Mesenteric fat pad (tissue), 1 donor: ENCODE results near the gene ZFP1. TPM values are rescaled to one million over a fixed set of nuclear protein-coding genes. Genes with fewer than 3 reads are reported as not detected.
"Not testable (repeated sequence)": the region's sequence is repeated elsewhere in the genome, so short reads cannot be mapped to it uniquely, and the experiment has no call there.

Experiments used
- DNase-seq: peaks from one replicate; pipeline ENCODE4 v3.0.0-alpha.2; 2020; ENCODE audit warnings: low spot score
- total RNA-seq: library from RNA; stranded (reverse); fragmentation: NEBNext Ultra II Directional; extraction: Animal tissue kit (Norgen Biotek cat#: 25700); gene quantifications from one replicate; pipeline ENCODE4 v1.2.1, GENCODE V29; 2021
- donor health status: DM: yes; HTN: yes; CAD: no.

Gene ZFP1
- total RNA-seq, 1 donor from 2014 or later, result 6.2 TPM

DNA sequence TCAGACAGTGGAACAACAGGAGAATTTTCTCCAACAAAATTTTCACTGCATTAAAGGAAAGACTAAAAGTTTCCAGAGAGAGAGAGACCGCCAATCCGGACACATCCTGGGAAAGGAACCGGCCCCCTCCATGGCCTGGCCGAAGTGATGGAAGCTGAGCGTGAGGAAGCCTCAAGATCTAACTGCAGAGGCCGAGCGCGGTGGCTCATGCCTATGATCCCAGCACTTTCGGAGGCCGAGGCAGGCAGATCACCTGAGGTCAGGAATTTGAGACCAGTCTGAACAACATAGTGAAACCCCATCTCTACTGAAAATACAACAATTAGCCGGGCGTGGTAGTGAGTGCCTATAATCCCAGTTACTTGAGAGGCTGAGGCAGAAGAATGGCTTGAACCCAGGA is 54.8 kb downstream of the ZFP1 start:
- no peak for DNase-seq

DNA sequence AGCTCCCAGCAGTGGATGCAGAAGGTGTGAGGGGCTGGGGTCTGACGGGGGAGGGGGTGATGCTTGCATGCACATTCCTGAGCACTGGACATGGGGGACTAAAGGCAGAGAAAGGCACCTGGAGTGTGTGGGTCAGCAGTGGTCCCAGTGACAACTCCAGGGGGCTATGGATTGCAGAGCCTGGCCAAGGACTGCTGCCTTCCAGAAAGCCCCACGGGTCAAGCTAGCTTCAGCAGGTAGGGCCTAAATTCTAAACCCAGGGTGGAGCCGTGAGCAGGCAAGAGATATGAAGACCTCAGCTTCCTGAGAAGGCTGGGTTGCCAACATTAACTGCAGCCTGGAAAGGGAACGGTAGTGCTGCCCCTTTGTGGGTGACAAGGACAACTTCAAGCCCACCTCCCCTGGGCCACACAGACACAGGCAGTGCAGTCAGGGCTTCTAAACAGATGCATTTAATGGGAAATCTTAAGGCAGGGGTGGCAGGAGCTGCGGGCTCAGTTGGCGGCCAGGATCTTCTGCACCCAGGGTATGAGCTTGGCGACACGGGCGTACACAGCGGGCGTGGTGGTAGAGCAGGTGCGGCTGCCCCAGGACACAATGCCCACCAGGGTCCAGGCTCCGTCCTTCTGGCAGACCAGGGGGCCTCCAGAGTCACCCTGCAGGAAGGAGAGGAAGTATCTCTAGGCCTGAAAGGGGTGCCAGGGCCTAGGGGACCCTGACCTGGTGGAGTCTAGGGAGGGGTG is 55.5 kb downstream of the ZFP1 start:
- no peak for DNase-seq

DNA sequence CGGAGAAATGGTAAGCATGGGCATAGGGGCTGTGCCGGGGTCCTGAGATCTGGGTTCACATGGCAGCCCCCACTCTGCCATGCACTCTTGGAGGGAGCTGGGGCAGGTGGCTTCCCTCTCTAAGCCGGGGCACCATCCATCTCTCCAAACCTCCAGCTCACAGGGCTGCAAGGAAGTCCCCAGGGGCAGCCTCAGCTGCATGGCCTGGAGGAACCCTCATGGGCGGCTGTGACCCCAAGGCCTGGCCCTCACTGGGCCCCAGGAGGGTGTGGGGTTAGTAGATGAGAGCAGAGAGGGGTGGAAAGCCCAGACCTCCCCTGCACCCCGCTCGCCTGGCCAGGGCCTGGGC is 56.1 kb downstream of the ZFP1 start:
- no peak for DNase-seq

DNA sequence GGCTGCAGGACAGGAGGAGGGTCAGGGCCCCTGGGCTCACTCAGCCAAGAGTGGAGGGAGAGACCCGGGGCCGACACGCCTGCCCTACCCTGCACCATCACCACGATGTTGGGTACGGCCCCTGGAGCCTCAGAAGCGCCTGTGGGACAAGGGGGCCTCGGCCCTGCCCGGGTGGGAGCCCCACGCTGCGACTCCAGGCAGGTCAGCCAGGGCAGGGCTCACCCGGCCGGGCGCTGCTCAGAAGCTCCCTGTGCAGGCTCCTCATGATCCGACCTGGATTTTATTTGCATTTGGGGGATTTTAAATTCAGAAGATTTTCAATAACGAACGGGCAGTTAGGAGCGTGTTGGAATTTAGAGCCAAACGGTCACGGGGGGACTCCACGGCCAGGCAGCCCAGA is 56.6 kb downstream of the ZFP1 start:
- not testable (repeated sequence) for DNase-seq

DNA sequence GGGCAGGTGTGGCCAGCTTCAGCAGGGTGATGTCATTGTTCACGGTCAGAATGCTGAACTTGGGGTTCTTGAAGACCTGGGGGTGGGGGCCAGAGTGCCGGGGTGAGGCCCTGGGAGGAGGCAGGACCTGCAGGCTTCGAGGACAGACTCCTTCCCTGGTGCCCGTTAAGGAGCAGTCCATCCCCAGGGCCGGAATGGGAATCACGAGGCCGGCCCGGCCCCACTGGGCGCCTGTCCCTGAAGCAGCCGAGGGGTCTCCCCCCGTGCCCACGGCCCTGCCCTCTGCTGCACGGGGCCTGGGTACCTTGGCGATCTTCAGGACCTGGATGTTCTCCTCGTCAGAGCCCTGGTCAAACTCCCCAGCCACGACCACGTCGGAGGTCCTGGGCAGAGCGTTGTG is 57.1 kb downstream of the ZFP1 start:
- not testable (repeated sequence) for DNase-seq

DNA sequence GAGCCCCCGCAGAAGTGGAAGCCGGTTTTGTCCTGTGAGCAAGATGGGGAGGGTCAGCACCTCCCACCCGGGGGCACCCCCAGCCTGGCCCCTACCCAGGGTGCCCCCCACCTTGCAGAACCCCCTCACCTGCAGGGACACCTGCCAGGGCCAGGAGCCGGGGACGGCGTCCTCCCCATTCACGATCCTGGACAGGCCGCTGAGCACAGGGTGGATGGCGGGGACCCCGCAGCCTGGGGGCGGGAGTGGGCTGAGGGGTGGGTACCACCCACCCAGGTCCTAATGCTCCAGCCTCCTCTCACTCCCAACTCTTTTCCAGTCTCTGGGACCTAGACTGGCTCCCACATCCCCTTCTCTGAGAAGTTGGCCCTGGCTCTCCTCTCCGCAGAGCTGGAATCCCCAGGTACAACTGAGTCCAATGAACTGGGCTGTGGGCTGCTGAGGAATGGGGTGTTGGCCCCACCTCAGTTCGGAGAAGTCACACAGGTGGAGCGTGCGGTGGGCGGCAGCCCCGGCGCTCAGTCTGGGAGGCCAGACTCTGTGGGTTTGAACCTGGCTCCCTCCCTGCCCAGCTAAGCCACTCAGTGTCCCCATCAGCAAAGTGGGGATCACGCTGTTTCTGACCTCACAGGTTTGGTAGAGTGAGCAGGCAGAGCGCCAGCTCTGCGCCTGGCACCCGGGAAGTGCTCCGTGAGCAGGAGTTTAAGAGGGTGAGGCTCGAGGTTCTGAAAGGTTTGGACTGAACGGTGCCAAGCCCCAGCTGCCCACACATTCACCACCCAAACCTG is 57.8 kb downstream of the ZFP1 start:
- not testable (repeated sequence) for DNase-seq

DNA sequence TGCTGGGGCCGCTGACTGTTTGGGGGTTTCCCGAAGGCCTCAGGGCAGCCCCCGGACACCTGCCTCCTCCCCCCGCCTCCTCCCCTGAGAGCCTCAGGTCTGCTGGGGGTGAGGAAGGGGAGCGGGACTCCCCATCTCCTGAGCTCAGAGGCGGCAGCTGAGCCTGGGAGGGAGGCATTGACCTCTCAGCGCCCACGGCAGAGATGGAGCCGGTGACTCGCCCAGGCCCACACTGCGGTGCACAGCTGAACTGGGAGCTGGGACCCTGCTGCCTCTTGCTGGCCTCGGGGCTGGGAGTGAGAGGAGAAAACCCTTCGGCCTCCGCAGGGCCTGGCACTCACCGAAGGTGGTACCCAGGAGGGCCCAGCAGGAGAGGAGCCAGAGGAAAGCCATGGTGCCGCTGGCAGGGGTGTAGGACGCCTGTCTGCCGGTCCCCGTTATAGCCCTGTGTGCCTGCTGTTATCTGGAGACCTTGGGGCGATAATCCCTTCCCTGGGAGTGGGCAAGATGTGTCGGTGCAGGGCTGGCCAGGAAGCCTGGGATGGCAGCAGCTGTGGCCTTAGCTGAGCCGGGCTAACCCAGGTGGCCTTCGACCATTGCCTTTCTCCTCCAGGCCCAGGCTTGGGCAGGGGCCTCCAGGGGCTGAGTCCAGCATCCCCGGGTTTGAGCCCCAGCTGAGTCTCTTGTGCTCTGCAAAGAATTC is 58.6 kb downstream of the ZFP1 start, which contains the start of gene CTRB2:
Gene CTRB2, minus strand, starts transcription at position 413 of the 703 bp plus-strand sequence. Its CDS starts 20 bp downstream, at position 393.
- DNase-seq, result no peak

DNA sequence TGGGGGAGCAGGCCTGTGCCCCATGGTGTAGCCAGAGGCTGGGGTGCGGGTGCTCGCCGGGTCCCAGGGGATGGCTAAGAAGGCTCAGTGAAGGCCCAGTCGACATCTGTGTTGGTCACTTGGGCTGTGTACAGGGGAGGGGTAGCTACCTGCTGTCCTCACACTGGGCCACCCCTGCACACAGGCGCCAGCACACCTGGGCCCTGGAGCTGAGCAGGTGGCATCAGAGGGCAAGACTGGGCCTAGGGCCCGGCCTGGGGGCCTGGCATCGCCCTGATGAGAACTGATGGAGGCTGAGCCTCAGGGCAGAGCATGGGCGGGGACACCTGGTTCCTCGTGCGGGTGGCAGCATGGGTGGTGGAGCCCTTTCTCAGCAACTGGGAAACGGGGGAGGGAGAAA is 59.5 kb downstream of the ZFP1 start:
- no peak for DNase-seq

DNA sequence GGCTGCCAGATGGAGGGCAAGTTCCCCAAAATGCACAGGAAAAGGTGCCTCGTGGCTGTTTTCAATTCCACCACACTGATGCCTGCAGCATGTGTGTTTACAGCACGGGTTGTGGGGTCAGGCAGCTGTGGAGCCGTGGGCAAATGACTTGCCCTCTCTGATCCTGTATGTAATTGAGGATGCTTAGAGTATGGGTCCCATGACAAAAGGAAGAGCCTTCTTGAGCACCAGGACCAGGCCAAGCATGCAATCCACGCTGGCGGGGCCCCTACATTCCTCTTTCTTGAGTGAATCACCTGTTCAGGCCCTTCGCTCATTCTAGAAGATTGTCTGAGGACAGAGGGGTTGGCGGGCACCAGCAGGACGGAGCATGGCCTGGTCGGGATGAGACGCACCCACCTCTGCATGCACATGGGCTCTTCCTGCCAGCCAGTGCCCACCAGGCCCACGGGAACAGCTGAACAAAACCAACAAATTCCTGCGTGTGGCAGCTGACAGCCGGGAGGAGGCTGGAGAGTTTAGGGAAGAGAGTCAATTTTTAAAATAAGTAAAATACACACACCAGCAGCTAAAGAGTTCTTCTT is 60.0 kb downstream of the ZFP1 start:
- no peak for DNase-seq

DNA sequence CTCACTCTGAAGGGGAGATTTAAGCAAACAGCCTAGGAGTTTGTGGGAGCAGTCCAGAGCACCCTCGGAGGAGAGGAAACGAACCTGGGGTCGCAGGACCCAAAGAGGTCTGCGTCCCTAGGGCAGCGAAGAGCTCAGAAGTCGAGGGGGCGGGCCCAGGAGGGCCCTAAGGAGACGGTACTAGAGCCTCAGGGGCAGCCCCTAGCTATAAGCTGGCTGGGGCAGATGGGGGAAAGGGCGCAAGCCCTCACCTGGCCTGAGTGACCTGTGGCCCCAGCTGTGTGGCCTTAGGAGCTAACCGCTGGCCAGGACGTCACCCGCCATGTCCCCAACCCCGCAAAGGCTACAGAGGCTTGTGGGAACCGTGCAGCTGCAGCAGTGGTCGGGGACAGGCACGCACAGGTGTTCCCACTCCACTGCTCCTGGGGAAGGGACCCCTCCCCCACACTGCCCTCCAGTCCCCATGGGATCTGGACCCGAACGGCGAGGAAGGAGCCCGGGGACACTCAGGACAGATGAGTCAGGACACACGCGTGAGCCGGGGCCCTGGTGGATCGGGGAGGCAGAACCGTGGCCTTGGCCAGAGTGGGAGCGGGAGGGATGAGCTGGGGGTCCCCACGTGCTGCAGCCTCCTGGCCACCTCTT is 60.7 kb downstream of the ZFP1 start:
- no peak for DNase-seq

DNA sequence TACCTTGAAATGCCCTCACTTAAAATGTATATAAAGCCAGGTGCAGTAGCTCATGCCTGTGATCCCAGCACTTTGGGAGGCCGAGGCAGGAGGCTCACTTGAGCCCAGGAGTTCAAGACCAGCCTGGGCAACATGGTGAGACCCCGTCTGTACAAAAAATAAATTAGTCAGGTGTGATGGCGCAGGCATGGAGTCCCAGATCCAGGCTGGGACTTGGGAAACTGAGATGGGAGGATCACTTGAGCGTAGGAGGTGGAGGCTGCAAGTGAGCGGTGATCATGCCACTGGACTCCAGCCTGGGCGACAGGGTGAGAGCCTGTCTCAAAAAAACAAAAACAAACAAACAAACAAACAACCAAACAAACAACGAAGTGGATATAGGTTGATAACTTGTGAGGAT is 61.2 kb downstream of the ZFP1 start:
- DNase-seq, result not testable (repeated sequence)

DNA sequence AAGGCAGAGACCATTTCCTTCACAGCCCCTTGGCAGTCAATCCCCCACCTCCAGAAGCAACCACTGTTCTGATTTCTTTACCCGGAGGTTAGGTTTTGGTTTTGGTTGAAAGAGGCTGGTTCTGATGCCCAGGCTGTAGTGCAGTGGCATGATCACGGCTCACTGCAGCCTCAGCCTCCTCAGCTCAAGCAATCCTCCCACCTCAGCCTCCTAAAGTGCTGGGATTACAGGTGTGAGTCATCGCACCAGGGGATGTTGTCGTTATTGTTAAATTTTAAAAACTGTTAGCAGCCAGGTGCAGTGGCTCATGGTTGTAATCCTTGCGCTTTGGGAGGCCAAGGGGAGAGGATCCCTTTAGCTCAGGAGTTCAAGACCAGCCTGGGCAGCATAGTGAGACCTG is 61.6 kb downstream of the ZFP1 start:
- DNase-seq, result no peak

DNA sequence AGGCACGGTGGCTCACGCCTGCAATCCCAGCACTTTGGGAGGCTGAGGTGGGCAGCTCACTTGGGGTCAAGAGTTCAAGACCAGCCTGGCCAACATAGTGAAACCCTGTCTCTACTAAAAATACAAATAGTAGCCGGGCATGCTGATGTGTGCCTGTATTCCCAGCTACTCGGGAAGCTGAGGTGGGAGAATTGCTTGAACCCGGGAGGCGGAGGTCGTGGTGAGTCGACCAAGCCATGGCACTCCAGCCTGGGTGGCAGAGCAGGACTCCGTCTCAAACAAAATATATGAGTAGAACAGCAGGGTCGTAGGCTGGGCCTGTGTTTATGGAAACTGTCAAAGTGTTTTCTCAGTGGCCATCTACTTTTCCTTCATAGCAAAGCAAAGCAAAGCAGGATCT is 63.0 kb downstream of the ZFP1 start:
- not testable (repeated sequence) for DNase-seq

DNA sequence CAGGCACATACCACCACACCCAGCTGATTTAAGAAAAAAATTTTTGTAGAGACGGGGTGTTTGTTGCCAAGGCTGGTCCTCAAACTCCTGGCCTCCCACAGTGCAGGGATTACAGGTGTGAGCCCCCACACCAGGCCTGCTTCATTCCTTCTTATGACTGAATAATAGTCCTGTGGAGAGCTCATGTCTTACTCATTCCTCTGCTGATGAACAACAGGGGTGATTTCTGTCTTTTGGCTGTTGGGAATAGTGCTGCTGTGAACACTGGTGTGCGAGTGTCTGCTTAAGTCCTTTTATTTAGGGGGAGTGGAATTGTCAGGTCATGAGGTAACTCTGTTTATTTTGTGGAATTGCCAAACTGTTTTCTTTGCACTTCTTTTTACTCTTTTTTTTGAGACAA is 67.8 kb downstream of the ZFP1 start:
- no peak for DNase-seq

DNA sequence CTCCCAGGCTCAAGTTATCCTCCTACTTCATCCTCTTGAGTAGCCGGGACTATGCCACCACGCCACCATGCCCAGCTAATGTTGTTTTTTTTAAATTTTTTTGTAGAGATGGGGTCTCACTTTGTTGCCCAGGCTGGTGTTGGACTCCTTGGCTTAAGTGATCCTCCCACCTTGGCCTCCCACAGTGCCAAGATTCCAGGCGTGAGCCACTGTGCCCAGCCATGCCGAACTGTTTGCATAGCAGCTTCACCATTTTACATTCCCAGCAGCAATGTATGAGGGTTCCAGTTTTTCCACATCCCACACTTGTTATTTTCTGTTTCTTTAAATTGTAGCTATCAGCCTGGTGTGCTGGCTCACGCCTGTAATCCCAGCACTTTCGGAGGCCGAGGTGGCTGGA is 68.3 kb downstream of the ZFP1 start:
- no peak for DNase-seq

DNA sequence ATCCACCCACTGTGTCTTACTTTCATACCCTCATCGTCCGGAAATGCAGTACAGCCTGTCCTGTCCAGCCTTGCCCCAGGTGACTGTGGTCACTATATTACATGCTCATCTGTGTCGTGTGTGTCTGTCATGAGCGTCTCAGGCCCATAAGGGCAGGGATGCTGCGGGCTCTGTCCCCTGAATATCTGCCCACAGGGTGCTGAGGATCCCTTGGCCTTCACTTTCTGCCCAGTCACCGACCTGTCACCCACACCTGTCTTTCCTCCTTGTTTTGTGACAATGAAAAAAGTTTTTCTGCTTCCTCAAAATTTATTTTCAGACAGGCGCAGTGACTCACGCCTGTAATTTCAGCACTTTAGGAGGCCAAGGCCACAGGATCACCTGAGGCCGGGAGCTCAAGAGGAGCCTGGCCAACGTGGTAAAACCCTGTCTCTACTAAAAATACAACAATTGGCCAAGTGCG is 69.1 kb downstream of the ZFP1 start:
- no peak for DNase-seq

DNA sequence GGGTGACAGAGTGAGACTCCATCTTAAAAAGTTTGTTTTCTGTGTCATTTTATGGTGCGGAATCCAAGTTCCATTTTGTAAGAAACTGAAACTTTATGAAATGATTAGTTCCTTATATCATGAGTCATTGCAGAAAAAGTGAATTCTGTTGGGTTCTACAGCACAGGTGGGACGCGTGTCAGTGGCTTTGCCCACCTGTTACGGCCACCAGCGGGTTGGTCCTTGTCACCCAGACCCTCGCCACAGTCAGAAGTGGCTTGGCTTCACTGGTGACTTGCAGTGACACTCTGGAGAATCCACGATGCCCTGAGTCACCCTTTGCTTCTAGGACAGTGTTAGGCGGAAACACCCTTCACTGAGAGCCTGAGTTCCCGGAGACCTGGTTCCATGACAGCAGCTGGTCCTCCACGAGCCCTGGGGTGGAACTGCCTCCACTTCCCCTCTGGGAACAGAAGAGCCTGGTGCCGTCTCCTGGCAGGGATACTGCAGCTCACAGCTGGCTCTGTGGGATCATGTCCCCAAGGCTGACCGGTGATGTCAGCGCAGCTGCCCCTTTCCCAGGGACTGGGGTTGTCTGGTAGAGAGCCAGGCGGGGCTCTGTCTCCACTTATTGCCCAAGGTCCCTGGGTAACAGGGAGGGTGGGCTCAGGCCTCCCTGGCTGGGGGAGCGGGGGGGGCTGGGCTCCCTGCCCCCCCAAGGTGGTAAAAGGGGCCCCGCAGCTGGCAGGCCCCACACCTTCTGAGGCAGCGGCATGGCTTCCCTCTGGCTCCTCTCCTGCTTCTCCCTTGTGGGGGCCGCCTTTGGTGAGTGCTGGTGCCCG is 70.1 kb downstream of the ZFP1 start, which contains the start of gene CTRB1:
Gene CTRB1, plus strand, starts transcription at position 733 of the 821 bp plus-strand sequence. Its CDS starts 20 bp downstream, at position 753.
- no peak for DNase-seq

DNA sequence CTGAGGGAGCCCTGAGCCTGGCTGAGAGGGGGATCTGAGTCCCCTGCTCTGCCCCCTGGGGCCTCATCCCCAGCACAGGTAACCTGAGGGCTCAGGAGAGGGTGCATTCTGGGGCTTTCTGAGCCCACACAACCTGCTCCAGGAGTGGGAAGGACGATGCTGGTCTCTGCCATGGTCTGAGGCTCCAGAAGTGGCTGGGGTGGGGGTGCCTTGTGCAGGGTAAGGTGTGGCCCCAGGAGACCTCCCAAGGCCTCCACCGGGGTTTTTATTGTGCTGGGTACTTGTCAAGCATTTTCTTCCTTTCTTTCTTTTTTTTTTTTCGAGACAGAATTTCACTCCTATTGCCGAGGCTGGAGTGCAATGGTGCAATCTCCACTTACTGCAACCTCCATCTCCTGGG is 70.8 kb downstream of the ZFP1 start:
- DNase-seq, result no peak

DNA sequence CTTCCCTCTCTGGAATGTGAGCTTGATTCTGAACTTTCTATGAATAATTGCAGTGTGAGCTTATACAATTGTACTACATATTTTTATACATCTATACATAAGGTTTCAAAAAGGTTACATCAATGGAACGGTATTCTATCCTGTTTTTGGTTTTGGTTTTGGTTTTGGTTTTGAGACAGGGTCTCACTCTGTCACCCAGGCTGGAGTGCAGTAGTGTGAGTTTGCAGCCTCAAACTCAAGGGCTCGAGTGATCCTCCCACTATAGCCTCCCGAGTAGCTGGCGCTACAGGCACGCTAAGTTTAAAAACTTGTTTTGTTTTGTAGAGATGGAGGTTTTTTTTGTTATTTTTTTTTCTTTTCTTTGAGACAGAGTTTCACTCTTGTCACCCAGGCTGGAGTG is 71.5 kb downstream of the ZFP1 start:
- DNase-seq, result no peak
